NB4 (cell line): ENCODE results near the gene GHDC.
A peak's percentile ranks its signal among the peaks of the same experiment; 100 is the strongest.
"Not testable (repeated sequence)": the region's sequence is repeated elsewhere in the genome, so short reads cannot be mapped to it uniquely, and the experiment has no call there.

Source experiments
- DNase-seq: peaks from one replicate; pipeline ENCODE4 v3.0.0; 2010; ENCODE audit warnings: low read depth
- H3K4me3 ChIP-seq: one replicate; pipeline ENCODE4 v1.5.1; 2011; ENCODE audit warnings: mild to moderate bottlenecking, low read depth, low read length, moderate library complexity
- CTCF ChIP-seq: IDR thresholded peaks from one replicate; pipeline ENCODE4 v1.5.1; 2012; ENCODE audit warnings: low read depth, low read length
- MAX ChIP-seq: IDR thresholded peaks from 2 replicates; pipeline ENCODE4 v1.6.1; 2011; ENCODE audit warnings: low read depth, low read length
- MYC ChIP-seq: IDR thresholded peaks from 2 replicates; pipeline ENCODE4 v1.6.1; 2011; ENCODE audit warnings: low read depth, low read length
- POLR2A ChIP-seq: IDR thresholded peaks from 2 replicates; pipeline ENCODE4 v1.6.1; 2011; ENCODE audit warnings: mild to moderate bottlenecking; ENCODE audit not compliant: insufficient read length; ENCODE audit errors: extremely low read depth

The GHDC gene

GRCh38 chr17:42190491-42191274 is 3.6 kb downstream of the GHDC start:
- TF ChIP-seq CTCF = no peak
- no peak for TF ChIP-seq MAX
- no peak for TF ChIP-seq POLR2A
- no peak for TF ChIP-seq MYC
- DNase-seq = no peak

GRCh38 chr17:42189651-42189965 is 4.7 kb downstream of the GHDC start:
- H3K4me3 ChIP-seq = no peak overlapping the region
- no peak for DNase-seq
- TF ChIP-seq CTCF (no peak), MYC (no peak), MAX (no peak), POLR2A (no peak)

More at GRCh38 chr17:42190491-42191274, 3.6 kb downstream of the GHDC start:
- no peak overlapping the region for H3K4me3 ChIP-seq

- peak; percentile 96 for DNase-seq
- H3K4me3 ChIP-seq = no peak overlapping the region
- TF ChIP-seq POLR2A (no peak), MYC (peak; percentile 87), MAX (peak; percentile 78)
Observed at GRCh38 chr17:42188749-42189650, 5.3 kb downstream of the GHDC start.

- no peak overlapping the region for H3K4me3 ChIP-seq
- no peak for DNase-seq
- no peak for TF ChIP-seq MYC
- TF ChIP-seq CTCF = no peak
- TF ChIP-seq POLR2A = no peak
Observed at GRCh38 chr17:42187833-42188232, 6.5 kb downstream of the GHDC start.

- not testable (repeated sequence) for H3K4me3 ChIP-seq, DNase-seq
Observed at GRCh38 chr17:42186191-42186590, 8.1 kb downstream of the GHDC start.

- no peak overlapping the region for H3K4me3 ChIP-seq
- TF ChIP-seq MYC (no peak), POLR2A (no peak), CTCF (no peak), MAX (no peak)
- DNase-seq = no peak
Observed at GRCh38 chr17:42185621-42185930, 8.7 kb downstream of the GHDC start.
